GM21528 (cell line): ENCODE results near the gene CFC1B.
"Not testable (repeated sequence)": the region's sequence is repeated elsewhere in the genome, so short reads cannot be mapped to it uniquely, and the experiment has no call there.

Source experiments
- ATAC-seq: cut with Tn5 transposase; IDR thresholded peaks from one replicate; pipeline ENCODE4 v1.9.1; 2021; ENCODE audit warnings: mild to moderate bottlenecking, moderate library complexity; ENCODE audit not compliant: unreplicated experiment, low FRiP score

CFC1B gene

GRCh38 chr2:130520992-130521391 is at the start of gene CFC1B:
Gene CFC1B, plus strand, starts transcription at chr2:130521222. Its CDS starts 263 bp downstream, at chr2:130521485.
- ATAC-seq: not testable (repeated sequence)

- not testable (repeated sequence) for ATAC-seq
Measured at GRCh38 chr2:130491073-130491472, 29.9 kb upstream of the CFC1B start.

GRCh38 chr2:130509228-130509627 is 11.8 kb upstream of the CFC1B start, which contains the start of gene POTEI:
Gene POTEI, minus strand, starts transcription at chr2:130509328. Its CDS starts 93 bp downstream, at chr2:130509235.
- not testable (repeated sequence) for ATAC-seq

- not testable (repeated sequence) for ATAC-seq
Measured at GRCh38 chr2:130510807-130511746, 9.9 kb upstream of the CFC1B start.

GRCh38 chr2:130511747-130512451 is 9.1 kb upstream of the CFC1B start:
- ATAC-seq: not testable (repeated sequence)

GRCh38 chr2:130518516-130519106 is 2.4 kb upstream of the CFC1B start:
- ATAC-seq: not testable (repeated sequence)

- ATAC-seq: not testable (repeated sequence)
Measured at GRCh38 chr2:130522390-130522789, 1.4 kb downstream of the CFC1B start.

GRCh38 chr2:130527365-130527967 is 6.4 kb downstream of the CFC1B start:
- ATAC-seq: not testable (repeated sequence)

GRCh38 chr2:130529545-130529944 is 8.5 kb downstream of the CFC1B start:
- not testable (repeated sequence) for ATAC-seq

- ATAC-seq: not testable (repeated sequence)
Measured at GRCh38 chr2:130530212-130530611, 9.2 kb downstream of the CFC1B start.

- not testable (repeated sequence) for ATAC-seq
Measured at GRCh38 chr2:130531225-130531624, 10.2 kb downstream of the CFC1B start.

- ATAC-seq: not testable (repeated sequence)
Measured at GRCh38 chr2:130531672-130532071, 10.7 kb downstream of the CFC1B start.

GRCh38 chr2:130536654-130537053 is 15.6 kb downstream of the CFC1B start:
- ATAC-seq: not testable (repeated sequence)

GRCh38 chr2:130538271-130538670 is 17.2 kb downstream of the CFC1B start:
- ATAC-seq: not testable (repeated sequence)

GRCh38 chr2:130542789-130543188 is 21.8 kb downstream of the CFC1B start:
- ATAC-seq: not testable (repeated sequence)

GRCh38 chr2:130543785-130544528 is 22.9 kb downstream of the CFC1B start:
- not testable (repeated sequence) for ATAC-seq

GRCh38 chr2:130544978-130545377 is 24.0 kb downstream of the CFC1B start:
- not testable (repeated sequence) for ATAC-seq

- ATAC-seq: not testable (repeated sequence)
Measured at GRCh38 chr2:130548418-130548817, 27.4 kb downstream of the CFC1B start.

- not testable (repeated sequence) for ATAC-seq
Measured at GRCh38 chr2:130549475-130549874, 28.5 kb downstream of the CFC1B start.
